Forelimb muscle (tissue), 1 donor: ENCODE measurements around the gene GJC3. TPM values are rescaled to one million over a fixed set of nuclear protein-coding genes. Genes with fewer than 3 reads are reported as not detected.

Source experiments
- polyA plus RNA-seq: library from polyadenylated mRNA; unstranded; fragments of 120-200 nt; gene quantifications from one replicate; pipeline ENCODE4 v1.2.1, GENCODE V29; 2013; ENCODE audit not compliant: insufficient read length

The GJC3 gene
- polyA plus RNA-seq, 1 donor = 0.32 TPM

Other genes with a start within 250 kb of the GJC3 start
- gene CYP3A5, start 249.6 kb downstream of the GJC3 start, polyA plus RNA-seq = 0.71 TPM
- gene CYP3A7, start 194.4 kb downstream of the GJC3 start, polyA plus RNA-seq = 0.24 TPM
- gene CYP3A4, start 145.4 kb downstream of the GJC3 start, polyA plus RNA-seq = 0.22 TPM
- gene CYP3A43, start 101.6 kb downstream of the GJC3 start, polyA plus RNA-seq = not detected
- not detected for gene OR2AE1, start 52.6 kb downstream of the GJC3 start, polyA plus RNA-seq
- gene TRIM4, start 10.1 kb downstream of the GJC3 start, polyA plus RNA-seq = 14.3 TPM
- gene AZGP1, start 46.4 kb upstream of the GJC3 start, polyA plus RNA-seq = 13.2 TPM
- gene ZKSCAN1, start 86.0 kb upstream of the GJC3 start, polyA plus RNA-seq = 37.6 TPM
- gene ZSCAN21, start 120.2 kb upstream of the GJC3 start, polyA plus RNA-seq = 11.5 TPM
- gene ZNF3, start 152.1 kb upstream of the GJC3 start, polyA plus RNA-seq = 27.2 TPM
- gene COPS6, start 159.3 kb upstream of the GJC3 start, polyA plus RNA-seq = 78.2 TPM
- 62.4 TPM for gene MCM7, start 171.8 kb upstream of the GJC3 start, polyA plus RNA-seq
- gene AP4M1, start 172.0 kb upstream of the GJC3 start, polyA plus RNA-seq = 22.0 TPM
- 35.3 TPM for gene TAF6, start 189.7 kb upstream of the GJC3 start, polyA plus RNA-seq
- gene CNPY4, start 190.0 kb upstream of the GJC3 start, polyA plus RNA-seq = 33.8 TPM
- 1.5 TPM for gene MBLAC1, start 197.3 kb upstream of the GJC3 start, polyA plus RNA-seq
- 54.1 TPM for gene LAMTOR4, start 219.3 kb upstream of the GJC3 start, polyA plus RNA-seq
- gene TRAPPC14, start 229.1 kb upstream of the GJC3 start, polyA plus RNA-seq = 13.0 TPM
- 9.2 TPM for gene GAL3ST4, start 239.0 kb upstream of the GJC3 start, polyA plus RNA-seq
- gene GPC2, start 247.8 kb upstream of the GJC3 start, polyA plus RNA-seq = 6.3 TPM
- gene STAG3, start 248.3 kb upstream of the GJC3 start, polyA plus RNA-seq = 21.2 TPM